Astrocyte of the cerebellum (primary cell): ENCODE measurements around the gene SUFU.

ENCODE experiments used
- DNase-seq: peaks from one replicate; pipeline ENCODE4 v3.0.0-alpha.2; 2011; ENCODE audit warnings: low read depth
- H3K4me3 ChIP-seq: 2 replicates; pipeline ENCODE4 v1.5.1; 2011; ENCODE audit warnings: mild to moderate bottlenecking, low read depth, low read length, moderate library complexity
- CTCF ChIP-seq: IDR thresholded peaks from 2 replicates; pipeline ENCODE4 v1.5.1; 2012; ENCODE audit warnings: low read length, low read depth, moderate library complexity, mild to moderate bottlenecking; ENCODE audit errors: missing control alignments
- in situ Hi-C: cut with HindIII; loops from 2 replicates; pipeline ENCODE4 v1.10.0; 2017; ENCODE audit warnings: low sequenced_read_pairs

Gene SUFU

GRCh38 chr10:102649797-102650654, 146.3 kb downstream of the SUFU start:
- H3K4me3 ChIP-seq, result no peak overlapping the region
- no peak for DNase-seq
- no peak for TF ChIP-seq CTCF
- in situ Hi-C loops, result no loop called here

- no peak for TF ChIP-seq CTCF
- H3K4me3 ChIP-seq, result no peak overlapping the region
- in situ Hi-C loops, result no loop called here
- DNase-seq, result no peak
Measured at GRCh38 chr10:102650655-102651454, 147.1 kb downstream of the SUFU start.

- no peak for DNase-seq
- no peak overlapping the region for H3K4me3 ChIP-seq
- in situ Hi-C loops, result no loop called here
- TF ChIP-seq CTCF, result no peak
Measured at GRCh38 chr10:102651455-102652169, 147.8 kb downstream of the SUFU start.

DNA sequence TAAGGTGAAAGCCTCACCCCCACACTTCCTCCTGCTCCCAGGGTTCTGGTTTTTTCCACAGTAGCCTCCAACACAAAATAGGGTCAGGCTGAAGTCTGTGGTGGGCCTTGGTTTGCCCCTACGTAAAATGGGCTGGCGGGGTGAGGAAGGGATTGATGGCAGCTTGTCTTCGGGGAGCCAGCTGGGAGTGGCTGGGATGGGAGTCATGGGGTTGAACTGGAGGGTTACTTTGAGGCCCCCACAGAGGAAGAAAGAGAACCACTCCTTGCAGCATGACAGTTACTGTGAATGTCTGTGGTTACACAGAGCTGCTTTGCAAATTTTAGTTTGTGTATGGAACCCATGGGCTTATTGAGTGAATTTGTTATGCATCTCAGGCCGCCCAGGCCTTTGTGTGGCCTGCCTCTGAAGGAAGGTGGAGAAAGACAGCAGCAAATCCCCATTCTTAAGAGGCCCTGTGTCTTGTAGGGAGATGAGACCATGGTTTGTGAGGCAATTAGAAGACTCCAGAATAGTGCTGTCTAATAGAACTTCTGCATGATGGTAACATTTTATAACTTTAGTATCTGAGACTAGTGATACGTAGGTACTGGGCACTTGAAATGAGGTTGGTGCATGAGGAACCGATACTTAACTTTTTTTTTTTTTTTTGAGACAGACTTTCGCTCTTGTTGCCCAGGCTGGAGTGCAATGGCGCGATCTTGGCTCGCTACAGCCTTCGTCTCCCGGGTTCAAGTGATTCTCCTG, 148.6 kb downstream of the SUFU start:
- DNase-seq, result no peak
- in situ Hi-C loops, result no loop called here
- TF ChIP-seq CTCF, result no peak
- H3K4me3 ChIP-seq, result no peak overlapping the region

GRCh38 chr10:102653060-102653459, 149.3 kb downstream of the SUFU start:
- TF ChIP-seq CTCF, result no peak
- H3K4me3 ChIP-seq, result no peak overlapping the region
- in situ Hi-C loops, result no loop called here
- DNase-seq, result no peak

- in situ Hi-C loops, result no loop called here
- DNase-seq, result no peak
- no peak for TF ChIP-seq CTCF
- H3K4me3 ChIP-seq, result no peak overlapping the region
Measured at GRCh38 chr10:102654566-102654965, 150.8 kb downstream of the SUFU start.
